ENCODE data around the gene PATZ1.

GRCh38 chr22:31329029-31329428 is 17.1 kb downstream of the PATZ1 start:
- TF ChIP-seq EZH2 (IDR thresholded peaks at IDR 0.05; ENCODE audit: low read depth) = no peak
- no peak for TF ChIP-seq CTCF (conservative IDR thresholded peaks at IDR 0.05)
